ENCODE results near the gene CADM1.

- TF ChIP-seq TAF1 (IDR thresholded peaks at IDR 0.05; ENCODE audit: borderline replicate concordance, insufficient read depth, low read length) (no peak), POLR2AphosphoS5 (IDR thresholded peaks at IDR 0.05; ENCODE audit: low read depth, low read length) (no peak), REST (IDR thresholded peaks at IDR 0.05; ENCODE audit: insufficient read depth in 1 of 2, low read depth in 2 of 2, low read length in 2 of 2) (no peak), SIN3A (IDR thresholded peaks at IDR 0.05; ENCODE audit: borderline replicate concordance, insufficient read depth, low read length) (no peak), FOXP2 (optimal IDR thresholded peaks at IDR 0.05; ENCODE audit: borderline replicate concordance, extremely low read depth, extremely low read length, insufficient read depth) (no peak)
These were observed 39.9 kb downstream of the CADM1 start for GRCh38 chr11:115464269-115464668.

Measured in PFSK-1 (cell line).